ENCODE measurements around the gene OR5I1. TPM values are rescaled to one million over a fixed set of nuclear protein-coding genes. Genes with fewer than 3 reads are reported as not detected.
"Not testable (repeated sequence)": the region's sequence is repeated elsewhere in the genome, so short reads cannot be mapped to it uniquely, and the experiment has no call there.

The OR5I1 gene
- total and polyA plus RNA-seq, 12 donors, result not detected

DNA sequence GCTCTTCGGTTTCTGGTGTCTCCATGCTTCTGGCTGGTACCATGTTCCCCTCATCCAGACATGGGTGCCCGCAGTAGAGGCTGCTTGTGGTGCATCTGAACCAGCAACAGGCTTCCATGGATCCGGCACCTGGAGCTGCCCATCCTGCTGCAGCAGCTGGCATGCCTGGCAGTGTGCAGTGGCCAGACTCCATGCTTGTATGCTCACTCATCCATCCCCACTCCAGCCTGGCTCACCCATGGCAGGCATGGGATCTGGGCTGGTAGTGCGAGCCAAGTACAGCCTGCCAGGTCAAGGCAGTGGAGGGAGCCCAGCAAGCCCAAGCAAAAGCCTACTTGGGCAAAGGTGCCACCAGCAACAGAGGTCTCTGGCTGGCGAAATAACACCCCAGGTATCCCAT lies 15.7 kb downstream of the OR5I1 start:
- no peaks in the 10 kb centered on the region for H3K9me3 ChIP-seq
- H3K27me3 ChIP-seq, result no peaks in the 10 kb centered on the region
- WGBS, 2 donors, result 77 to 79% methylated on average over 5 of the region's 5 CpGs
- no peaks in the 10 kb centered on the region for H3K36me3 ChIP-seq
- no peak overlapping the region for H3K27ac ChIP-seq
- no peak for TF ChIP-seq CTCF (IDR thresholded peaks at IDR 0.05)
- no peak overlapping the region for H3K4me3 ChIP-seq
- DNase-seq (no peak), ATAC-seq (no peak)
- H3K4me1 ChIP-seq, result no peaks in the 10 kb centered on the region
- intact Hi-C loops (cut with DNase I), result no loop called here

DNA sequence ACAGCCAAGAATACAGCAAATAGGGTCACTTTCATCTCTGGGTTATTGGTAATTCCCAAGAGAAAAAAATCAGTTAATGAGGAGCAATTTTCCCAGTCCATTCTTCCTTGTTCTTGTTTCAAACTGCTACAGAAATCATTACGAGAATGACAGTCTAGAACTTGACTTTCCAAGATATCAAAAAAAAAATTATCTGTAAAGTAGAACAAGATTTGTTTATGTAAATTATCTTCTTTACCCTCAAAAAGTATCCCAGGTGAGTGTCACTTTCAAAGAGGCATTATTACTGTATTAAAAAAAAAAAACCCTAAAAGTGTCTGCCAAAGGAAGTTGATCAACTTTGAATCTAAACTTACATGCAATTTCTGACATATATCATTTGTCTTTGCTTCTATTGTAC lies 21.7 kb downstream of the OR5I1 start, which contains the start of gene OR5W2:
TSS of gene OR5W2 (minus strand) at position 101 of the 400 bp plus-strand sequence. CDS start at position 101, 0 bp downstream.
- ATAC-seq, result no peak
- H3K4me1 ChIP-seq, result no peaks in the 10 kb centered on the region
- no peaks in the 10 kb centered on the region for H3K27me3 ChIP-seq
- 51 to 64% methylated on average over 1 of the region's 1 CpG for WGBS, 2 donors
- no peaks in the 10 kb centered on the region for H3K36me3 ChIP-seq
- no peak for TF ChIP-seq CTCF (IDR thresholded peaks at IDR 0.05)
- H3K27ac ChIP-seq, result no peak within 1 kb of the TSS
- no peak within 1 kb of the TSS for H3K4me3 ChIP-seq
- intact Hi-C loops (cut with DNase I), result no loop called here
- H3K9me3 ChIP-seq, result no peaks in the 10 kb centered on the region
- no peak for DNase-seq

DNA sequence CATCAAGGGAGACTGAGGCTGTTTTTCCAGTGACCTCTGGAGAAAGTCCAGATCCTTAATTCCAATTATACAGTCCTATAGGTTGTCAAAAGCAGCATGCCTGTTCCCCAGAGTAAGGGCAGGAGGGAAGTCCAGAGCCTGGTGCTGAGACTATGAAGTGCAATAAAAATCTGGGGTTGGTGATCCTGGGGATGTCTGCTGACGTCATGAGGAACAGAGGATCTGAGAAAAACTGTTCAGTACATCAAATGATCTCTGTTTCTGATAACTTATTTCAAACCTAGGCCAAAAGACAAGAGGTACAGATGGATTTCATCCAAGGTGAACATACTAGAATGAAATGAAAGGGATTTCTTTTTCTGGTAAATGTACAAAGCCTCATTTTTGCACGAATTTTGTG lies 33.9 kb downstream of the OR5I1 start:
- no peaks in the 10 kb centered on the region for H3K9me3 ChIP-seq
- H3K27ac ChIP-seq, result no peak overlapping the region
- H3K36me3 ChIP-seq, result peaks cover 0 to under 1% (median 0%) of the 10 kb centered on the region in 9 donors
- no peaks in the 10 kb centered on the region for H3K4me1 ChIP-seq
- 22 to 24% methylated on average over 2 of the region's 2 CpGs for WGBS, 2 donors
- ATAC-seq (no peak), DNase-seq (no peak)
- no peak overlapping the region for H3K4me3 ChIP-seq
- TF ChIP-seq CTCF (IDR thresholded peaks at IDR 0.05), result no peak
- intact Hi-C loops (cut with DNase I), result no loop called here
- no peaks in the 10 kb centered on the region for H3K27me3 ChIP-seq

- TF ChIP-seq CTCF (IDR thresholded peaks at IDR 0.05), result no peak
- no peaks in the 10 kb centered on the region for H3K4me1 ChIP-seq
- no peak overlapping the region for H3K27ac ChIP-seq
- peaks cover 0 to 16% (median 0%) of the 10 kb centered on the region in 11 donors for H3K9me3 ChIP-seq
- no peak for ATAC-seq
- H3K36me3 ChIP-seq, result no peaks in the 10 kb centered on the region
- WGBS, 2 donors, result 53 to 54% methylated on average over 8 of the region's 8 CpGs
- DNase-seq, result no peak
- no peaks in the 10 kb centered on the region for H3K27me3 ChIP-seq
- intact Hi-C loops (cut with DNase I), result no loop called here
- no peak overlapping the region for H3K4me3 ChIP-seq
Measured at GRCh38 chr11:55895216-55895615, 41.0 kb downstream of the OR5I1 start.

- H3K36me3 ChIP-seq; ATAC-seq; H3K4me1 ChIP-seq; H3K27ac ChIP-seq; H3K9me3 ChIP-seq; intact Hi-C loops (cut with DNase I); H3K4me3 ChIP-seq; DNase-seq; H3K27me3 ChIP-seq: not testable (repeated sequence)
- 81 to 83% methylated on average over 9 of the region's 9 CpGs for WGBS, 2 donors
Measured at GRCh38 chr11:55885481-55885880, 50.7 kb downstream of the OR5I1 start.

Other genes starting within 250 kb of the OR5I1 start
- gene OR5D13, start 163.0 kb downstream of the OR5I1 start, total RNA-seq, result not detected
- not detected for gene OR5D13, start 163.0 kb downstream of the OR5I1 start, polyA plus RNA-seq
- gene OR5D14, start 140.8 kb downstream of the OR5I1 start, total RNA-seq, result not detected
- not detected for gene OR5D14, start 140.8 kb downstream of the OR5I1 start, polyA plus RNA-seq
- not detected for gene OR5L1, start 125.0 kb downstream of the OR5I1 start, total RNA-seq
- gene OR5L1, start 125.0 kb downstream of the OR5I1 start, polyA plus RNA-seq, result not detected
- gene OR5D18, start 116.8 kb downstream of the OR5I1 start, total RNA-seq, result not detected
- not detected for gene OR5D18, start 116.8 kb downstream of the OR5I1 start, polyA plus RNA-seq
- not detected for gene OR5L2, start 109.2 kb downstream of the OR5I1 start, total RNA-seq
- gene OR5L2, start 109.2 kb downstream of the OR5I1 start, polyA plus RNA-seq, result not detected
- gene OR5D16, start 97.6 kb downstream of the OR5I1 start, total RNA-seq, result not detected
- not detected for gene OR5D16, start 97.6 kb downstream of the OR5I1 start, polyA plus RNA-seq
- gene TRIM51, start 53.1 kb downstream of the OR5I1 start, total RNA-seq, result not detected
- not detected for gene TRIM51, start 53.1 kb downstream of the OR5I1 start, polyA plus RNA-seq
- not detected for gene OR5W2, start 21.8 kb downstream of the OR5I1 start, total RNA-seq
- gene OR5W2, start 21.8 kb downstream of the OR5I1 start, polyA plus RNA-seq, result not detected
- gene OR10AG1, start 33.5 kb upstream of the OR5I1 start, total RNA-seq, result not detected
- gene OR10AG1, start 33.5 kb upstream of the OR5I1 start, polyA plus RNA-seq, result not detected
- not detected for gene OR5F1, start 58.2 kb upstream of the OR5I1 start, total RNA-seq
- not detected for gene OR5F1, start 58.2 kb upstream of the OR5I1 start, polyA plus RNA-seq
- gene OR5AS1, start 91.3 kb upstream of the OR5I1 start, total RNA-seq, result not detected
- not detected for gene OR5AS1, start 91.3 kb upstream of the OR5I1 start, polyA plus RNA-seq
- not detected for gene OR8I2, start 156.9 kb upstream of the OR5I1 start, total RNA-seq
- not detected for gene OR8I2, start 156.9 kb upstream of the OR5I1 start, polyA plus RNA-seq
- gene OR8H2, start 167.3 kb upstream of the OR5I1 start, total RNA-seq, result not detected
- gene OR8H2, start 167.3 kb upstream of the OR5I1 start, polyA plus RNA-seq, result not detected
- gene OR8H3, start 186.0 kb upstream of the OR5I1 start, total RNA-seq, result not detected
- gene OR8H3, start 186.0 kb upstream of the OR5I1 start, polyA plus RNA-seq, result not detected
- not detected for gene OR8J3, start 203.8 kb upstream of the OR5I1 start, total RNA-seq
- not detected for gene OR8J3, start 203.8 kb upstream of the OR5I1 start, polyA plus RNA-seq
- gene OR8K5, start 223.9 kb upstream of the OR5I1 start, total RNA-seq, result not detected
- not detected for gene OR8K5, start 223.9 kb upstream of the OR5I1 start, polyA plus RNA-seq
- not detected for gene OR5J2, start 240.2 kb upstream of the OR5I1 start, total RNA-seq
- not detected for gene OR5J2, start 240.2 kb upstream of the OR5I1 start, polyA plus RNA-seq